ENCODE data around the gene CHRNA10.

GRCh38 chr11:3684819-3685172 lies 13.6 kb upstream of the CHRNA10 start:
- no peak for TF ChIP-seq POLR2A (IDR thresholded peaks at IDR 0.05)
- no peak for TF ChIP-seq CTCF (IDR thresholded peaks at IDR 0.05)
